GM23338 (cell line): ENCODE measurements around the gene NDST3. TPM values are rescaled to one million over a fixed set of nuclear protein-coding genes. Genes with fewer than 3 reads are reported as not detected.

Source experiments
- ATAC-seq: fragments of 200-7000 bp; cut with Tn5 transposase; 3 replicates; pipeline ENCODE4 v1.9.1; 2020
- DNase-seq: peaks from one replicate; pipeline ENCODE4 v3.0.0-alpha.2; 2015; ENCODE audit warnings: low spot score
- H2AFZ ChIP-seq: fragments of 200-600 bp; sonication (generic); 2 replicates; pipeline ENCODE4 v1.8.0; 2016; ENCODE audit warnings: antibody characterized with exemption, mild to moderate bottlenecking, moderate library complexity
- H3F3A ChIP-seq: fragments of 200-600 bp; sonication (generic); replicated peaks from 2 replicates; pipeline ENCODE4 v1.8.0; 2017; ENCODE audit warnings: antibody characterized with exemption, mixed run types, low read depth
- H3K27ac ChIP-seq: fragments of 200-600 bp; sonication (generic); 2 replicates; pipeline ENCODE4 v1.6.1; 2016; ENCODE audit warnings: low read depth
- H3K27me3 ChIP-seq: fragments of 200-600 bp; sonication (generic); 2 replicates; pipeline ENCODE4 v1.8.0; 2016; ENCODE audit warnings: mild to moderate bottlenecking, mixed run types, moderate library complexity; ENCODE audit not compliant: insufficient read depth
- H3K36me3 ChIP-seq: fragments of 200-600 bp; sonication (generic); 2 replicates; pipeline ENCODE4 v1.8.0; 2016; ENCODE audit warnings: mild to moderate bottlenecking; ENCODE audit not compliant: insufficient read depth
- H3K4me1 ChIP-seq: fragments of 200-600 bp; sonication (generic); 2 replicates; pipeline ENCODE4 v1.8.0; 2016; ENCODE audit warnings: mild to moderate bottlenecking, moderate library complexity; ENCODE audit not compliant: insufficient read depth
- H3K4me2 ChIP-seq: fragments of 200-600 bp; sonication (generic); 2 replicates; pipeline ENCODE4 v1.7.1; 2017; ENCODE audit warnings: mixed run types
- H3K4me3 ChIP-seq: fragments of 200-600 bp; sonication (generic); 2 replicates; pipeline ENCODE4 v1.6.1; 2016; ENCODE audit warnings: mixed run types
- H3K79me2 ChIP-seq: fragments of 200-600 bp; sonication (generic); replicated peaks from 2 replicates; pipeline ENCODE4 v1.8.0; 2017; ENCODE audit warnings: mild to moderate bottlenecking; ENCODE audit not compliant: insufficient read depth
- H3K9me2 ChIP-seq: fragments of 200-600 bp; sonication (generic); 2 replicates; pipeline ENCODE4 v1.8.0; 2017; ENCODE audit not compliant: insufficient read depth
- H4K20me1 ChIP-seq: fragments of 200-600 bp; sonication (generic); replicated peaks from 2 replicates; pipeline ENCODE4 v1.8.0; 2017; ENCODE audit warnings: mild to moderate bottlenecking; ENCODE audit not compliant: insufficient read depth
- H3K27ac Mint-ChIP-seq: 2 replicates; pipeline ENCODE4 v1.8.0; 2020; ENCODE audit warnings: inconsistent platforms, mild to moderate bottlenecking, moderate library complexity, mixed read lengths
- H3K27me3 Mint-ChIP-seq: 3 replicates; pipeline ENCODE4 v1.8.0; 2022; ENCODE audit warnings: low read depth, mild to moderate bottlenecking, moderate library complexity, mixed read lengths, inconsistent platforms; ENCODE audit not compliant: insufficient read depth, poor library complexity
- H3K36me3 Mint-ChIP-seq: 3 replicates; pipeline ENCODE4 v1.8.0; 2021; ENCODE audit warnings: low read depth, mild to moderate bottlenecking, inconsistent platforms, moderate library complexity, mixed read lengths
- H3K4me1 Mint-ChIP-seq: 3 replicates; pipeline ENCODE4 v1.8.0; 2020; ENCODE audit warnings: mild to moderate bottlenecking, inconsistent platforms, mixed read lengths
- H3K4me3 Mint-ChIP-seq: 3 replicates; pipeline ENCODE4 v1.8.0; 2021; ENCODE audit warnings: moderate library complexity, mild to moderate bottlenecking, inconsistent platforms, mixed read lengths
- H3K9me3 Mint-ChIP-seq: 3 replicates; pipeline ENCODE4 v1.8.0; 2020; ENCODE audit warnings: moderate library complexity, mild to moderate bottlenecking, inconsistent platforms, mixed read lengths
- CREB1 ChIP-seq: fragments of 250-450 bp; sonication (Bioruptor Pico); IDR thresholded peaks from 2 replicates; pipeline ENCODE4 v1.5.0; 2020; ENCODE audit warnings: low read depth, mild to moderate bottlenecking, moderate library complexity
- CTCF ChIP-seq, 2 experiments: fragments of 200-600 bp in 1 of 2; sonication (generic) in 1 of 2; conservative IDR thresholded peaks; 2 replicates each; pipeline versions ENCODE4 v1.5.1 to v1.6.1; 2016 to 2017; ENCODE audit warnings: antibody characterized with exemption in 2 of 2, low read depth in 2 of 2, mild to moderate bottlenecking in 2 of 2, moderate library complexity in 1 of 2
- EZH2 ChIP-seq: fragments of 200-600 bp; sonication (generic); IDR thresholded peaks from one replicate; pipeline ENCODE4 v1.8.0; 2017; ENCODE audit warnings: antibody characterized with exemption, mild to moderate bottlenecking, low read depth; ENCODE audit not compliant: unreplicated experiment
- EZH2phosphoT487 ChIP-seq: fragments of 200-600 bp; sonication (generic); IDR thresholded peaks from one replicate; pipeline ENCODE4 v1.8.1; 2018; ENCODE audit warnings: antibody characterized with exemption; ENCODE audit not compliant: unreplicated experiment
- JUNB ChIP-seq: IDR thresholded peaks from one replicate; pipeline ENCODE4 v1.6.1; 2016; ENCODE audit warnings: antibody characterized with exemption; ENCODE audit not compliant: unreplicated experiment
- NANOG ChIP-seq: IDR thresholded peaks from 2 replicates; pipeline ENCODE4 v1.6.1; 2016; ENCODE audit warnings: antibody characterized with exemption, borderline replicate concordance
- POLR2AphosphoS5 ChIP-seq: IDR thresholded peaks from 2 replicates; pipeline ENCODE4 v1.6.1; 2016; ENCODE audit warnings: antibody characterized with exemption, low read depth
- REST ChIP-seq: IDR thresholded peaks from one replicate; pipeline ENCODE4 v1.6.1; 2018; ENCODE audit warnings: antibody characterized with exemption; ENCODE audit not compliant: unreplicated experiment
- STAT1 ChIP-seq: IDR thresholded peaks from one replicate; pipeline ENCODE4 v1.6.1; 2016; ENCODE audit warnings: antibody characterized with exemption; ENCODE audit not compliant: unreplicated experiment
- ZNF114 ChIP-seq: fragments of 250-450 bp; sonication (Bioruptor Pico); IDR thresholded peaks from 2 replicates; pipeline ENCODE4 v1.5.0; 2020; ENCODE audit warnings: mild to moderate bottlenecking, moderate library complexity
- ZNF331 ChIP-seq: fragments of 250-450 bp; sonication (Bioruptor Pico); IDR thresholded peaks from 2 replicates; pipeline ENCODE4 v1.5.0; 2020; ENCODE audit warnings: low read depth, mild to moderate bottlenecking, moderate library complexity
- ZNF462 ChIP-seq: fragments of 250-450 bp; sonication (Bioruptor Pico); IDR thresholded peaks from 2 replicates; pipeline ENCODE4 v1.5.0; 2020; ENCODE audit warnings: mild to moderate bottlenecking, moderate library complexity
- polyA plus RNA-seq: library from polyadenylated mRNA; unstranded; fragments of >200 nt; fragmentation: Nextera tagmentation; extraction: Ambion mirVana; gene quantifications from 2 replicates; pipeline ENCODE4 v1.2.1, GENCODE V29; 2016
- total RNA-seq: library from RNA; depleted of rRNA; stranded (reverse); fragments of >200 nt; shearing (Covaris generic); gene quantifications from 2 replicates; pipeline ENCODE4 v1.2.3, GENCODE V29; 2014
- TF ChIP-seq, protein P1 (sequence below): IDR thresholded peaks from 2 replicates; pipeline ENCODE4 v1.6.1; 2016; ENCODE audit warnings: antibody characterized with exemption

Gene NDST3
- total and polyA plus RNA-seq, 2 experiments from 2014 or later = 0.19 to 0.56 TPM

GRCh38 chr4:118259111-118259510, 224.8 kb downstream of the NDST3 start:
- DNase-seq (no peak), ATAC-seq (no peak)
- Histone ChIP-seq H3K9me2 (no peaks in the 10 kb centered on the region; the same call in 1 of the 2 replicates), H2AFZ (no peak overlapping the region), H3F3A (no peaks in the 10 kb centered on the region), H3K79me2 (no peaks in the 10 kb centered on the region), H4K20me1 (no peaks in the 10 kb centered on the region), H3K4me3 (no peak overlapping the region), H3K36me3 (no peaks in the 10 kb centered on the region), H3K4me1 (0 out of 2 replicates have a peak, but pooled peaks cover 5% of the 10 kb centered on the region), H3K27ac (no peak overlapping the region), H3K4me2 (no peak overlapping the region), H3K27me3 (no peaks in the 10 kb centered on the region; the same call in 1 of the 2 replicates)
- TF ChIP-seq CREB1 (CRISPR knock-in tag) = no peak
- no peak for TF ChIP-seq JUNB
- no peak for TF ChIP-seq ZNF114 (CRISPR knock-in tag)
- no peak for TF ChIP-seq CTCF (conservative IDR thresholded peaks at IDR 0.05; ENCODE audit: low read depth in 2 of 2)
- no peak for TF ChIP-seq REST
- TF ChIP-seq NANOG = no peak
- TF ChIP-seq POLR2AphosphoS5 = no peak
- TF ChIP-seq EZH2phosphoT487 = no peak
- no peak for TF ChIP-seq EZH2
- TF ChIP-seq ZNF331 = no peak
- no peak for TF ChIP-seq ZNF462 (CRISPR knock-in tag)
- TF ChIP-seq, protein P1, sequence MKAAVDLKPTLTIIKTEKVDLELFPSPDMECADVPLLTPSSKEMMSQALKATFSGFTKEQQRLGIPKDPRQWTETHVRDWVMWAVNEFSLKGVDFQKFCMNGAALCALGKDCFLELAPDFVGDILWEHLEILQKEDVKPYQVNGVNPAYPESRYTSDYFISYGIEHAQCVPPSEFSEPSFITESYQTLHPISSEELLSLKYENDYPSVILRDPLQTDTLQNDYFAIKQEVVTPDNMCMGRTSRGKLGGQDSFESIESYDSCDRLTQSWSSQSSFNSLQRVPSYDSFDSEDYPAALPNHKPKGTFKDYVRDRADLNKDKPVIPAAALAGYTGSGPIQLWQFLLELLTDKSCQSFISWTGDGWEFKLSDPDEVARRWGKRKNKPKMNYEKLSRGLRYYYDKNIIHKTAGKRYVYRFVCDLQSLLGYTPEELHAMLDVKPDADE = no peak
- no peak for TF ChIP-seq STAT1
- Mint-ChIP-seq H3K27ac (no peak overlapping the region), H3K4me1 (no peaks in the 10 kb centered on the region), H3K36me3 (no peaks in the 10 kb centered on the region), H3K27me3 (no peaks in the 10 kb centered on the region), H3K4me3 (no peak overlapping the region), H3K9me3 (no peaks in the 10 kb centered on the region)
